HEK293 (cell line): ENCODE results near the gene RIPK1.
"Not testable (repeated sequence)": the region's sequence is repeated elsewhere in the genome, so short reads cannot be mapped to it uniquely, and the experiment has no call there.

Source experiments
- CTCF ChIA-PET: fragments of 350-600 bp; formaldehyde crosslinking; extraction: SDS; loops from one replicate; lab custom pipeline; 2021; ENCODE audit warnings: antibody characterized with exemption; lab: Yijun Ruan, JAX
- POLR2A ChIA-PET: fragments of 300-600 bp; formaldehyde crosslinking; extraction: SDS; loops from one replicate; lab custom pipeline; 2020; ENCODE audit warnings: antibody characterized with exemption, inconsistent platforms; lab: Yijun Ruan, JAX
- H3K27ac ChIP-seq: fragments of 200-500 bp; sonication (Bioruptor generic); 2 replicates; pipeline ENCODE4 v1.5.1; 2014; ENCODE audit warnings: low read depth, low read length, control low read depth, inconsistent platforms; ENCODE audit errors: extremely low read depth
- H3K36me3 ChIP-seq, 2 experiments: fragments of 200-500 bp in 1 of 2; sonication (Bioruptor generic) in 1 of 2; 1 replicate in 1 of 2; 2 replicates in 1 of 2; pipeline ENCODE4 v1.5.1; 2014 to 2017; ENCODE audit warnings: inconsistent platforms in 2 of 2, low read length in 2 of 2; ENCODE audit not compliant: control insufficient read depth in 2 of 2, insufficient read depth in 1 of 2
- H3K4me1 ChIP-seq: fragments of 200-500 bp; sonication (Bioruptor generic); 2 replicates; pipeline ENCODE4 v1.5.1; 2014; ENCODE audit warnings: mild to moderate bottlenecking, low read length, inconsistent platforms; ENCODE audit not compliant: control insufficient read depth, insufficient read depth
- H3K4me3 ChIP-seq: 2 replicates; pipeline ENCODE4 v1.5.1; 2011; ENCODE audit warnings: low read depth, mild to moderate bottlenecking, control low read depth, low read length, moderate library complexity
- H3K9me3 ChIP-seq: fragments of 200-500 bp; sonication (Bioruptor generic); 2 replicates; pipeline ENCODE4 v1.5.1; 2014; ENCODE audit warnings: low read depth, low read length, inconsistent platforms; ENCODE audit not compliant: control insufficient read depth, insufficient read depth
- MYNN ChIP-seq: fragments of 450-650 bp; formaldehyde crosslinking; IDR thresholded peaks from 2 replicates; pipeline ENCODE4 v1.5.1; 2016; ENCODE audit warnings: missing biosample characterization, missing genetic modification characterization, borderline replicate concordance
- SP7 ChIP-seq: fragments of 450-650 bp; formaldehyde crosslinking; IDR thresholded peaks from 2 replicates; pipeline ENCODE4 v1.5.1; 2016; ENCODE audit warnings: missing biosample characterization, missing genetic modification characterization
- ZNF133 ChIP-seq: fragments of 450-650 bp; formaldehyde crosslinking; IDR thresholded peaks from 2 replicates; pipeline ENCODE4 v1.5.1; 2016; ENCODE audit warnings: missing biosample characterization, missing genetic modification characterization
- ZNF157 ChIP-seq: fragments of 450-650 bp; formaldehyde crosslinking; IDR thresholded peaks from 2 replicates; pipeline ENCODE4 v1.5.1; 2016; ENCODE audit warnings: missing biosample characterization, missing genetic modification characterization
- ZNF239 ChIP-seq: fragments of 450-650 bp; formaldehyde crosslinking; IDR thresholded peaks from 2 replicates; pipeline ENCODE4 v1.5.1; 2016; ENCODE audit warnings: missing biosample characterization, missing genetic modification characterization
- ZNF302 ChIP-seq: fragments of 450-650 bp; formaldehyde crosslinking; IDR thresholded peaks from 2 replicates; pipeline ENCODE4 v1.5.1; 2016; ENCODE audit warnings: missing biosample characterization, missing genetic modification characterization, low read depth
- ZNF394 ChIP-seq: fragments of 450-650 bp; formaldehyde crosslinking; IDR thresholded peaks from 2 replicates; pipeline ENCODE4 v1.5.1; 2016; ENCODE audit warnings: missing biosample characterization, missing genetic modification characterization, mild to moderate bottlenecking, moderate library complexity, borderline replicate concordance
- ZNF558 ChIP-seq: fragments of 450-650 bp; formaldehyde crosslinking; IDR thresholded peaks from 2 replicates; pipeline ENCODE4 v1.5.1; 2016; ENCODE audit warnings: missing biosample characterization, missing genetic modification characterization
- ZNF777 ChIP-seq: fragments of 450-650 bp; formaldehyde crosslinking; IDR thresholded peaks from 2 replicates; pipeline ENCODE4 v1.5.1; 2017; ENCODE audit warnings: missing biosample characterization, missing genetic modification characterization, borderline replicate concordance
- TF ChIP-seq, protein P1 (sequence below): fragments of 450-650 bp; formaldehyde crosslinking; IDR thresholded peaks from 2 replicates; pipeline ENCODE4 v1.5.1; 2016; ENCODE audit warnings: missing biosample characterization, missing genetic modification characterization
- TF ChIP-seq, protein P2 (sequence below): fragments of 450-650 bp; formaldehyde crosslinking; IDR thresholded peaks from 2 replicates; pipeline ENCODE4 v1.5.1; 2016; ENCODE audit warnings: missing biosample characterization, missing genetic modification characterization
- TF ChIP-seq, protein P3 (sequence below): sonication (generic); formaldehyde crosslinking; IDR thresholded peaks from 2 replicates; pipeline ENCODE4 v1.8.1; 2022; ENCODE audit warnings: mild to moderate bottlenecking, moderate library complexity, missing genetic modification reagents
- TF ChIP-seq, protein P4 (sequence below): fragments of 450-650 bp; formaldehyde crosslinking; IDR thresholded peaks from 2 replicates; pipeline ENCODE4 v1.5.1; 2016; ENCODE audit warnings: missing biosample characterization, missing genetic modification characterization
- TF ChIP-seq, protein P5 (sequence below): fragments of 450-650 bp; formaldehyde crosslinking; optimal IDR thresholded peaks from 2 replicates; pipeline ENCODE3; 2016; ENCODE audit warnings: missing biosample characterization, mild to moderate bottlenecking, missing genetic modification characterization

RIPK1 gene

DNA sequence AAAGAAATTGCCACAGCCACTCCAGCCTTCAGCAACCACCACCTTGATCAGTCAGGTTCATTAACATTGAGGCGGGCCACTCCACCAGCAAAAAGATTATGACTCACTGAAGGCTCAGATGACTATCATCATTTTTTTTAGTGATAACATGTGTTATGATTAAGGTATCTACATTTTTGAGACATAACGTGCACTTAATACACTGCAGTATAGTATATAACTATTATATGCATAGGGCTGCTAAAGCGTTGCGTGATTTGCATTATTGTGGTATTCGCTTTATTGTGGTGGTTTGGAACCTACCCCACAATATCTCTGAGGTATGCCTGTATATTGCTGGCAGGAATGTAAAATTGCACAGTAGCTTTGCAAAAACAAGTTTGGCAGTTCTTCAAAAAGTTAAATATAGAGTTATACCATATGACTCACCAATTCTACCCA is 6.8 kb upstream of the RIPK1 start:
- no peak overlapping the region for H3K27ac ChIP-seq
- H3K4me1 ChIP-seq = no peaks in the 10 kb centered on the region
- H3K9me3 ChIP-seq = no peaks in the 10 kb centered on the region
- H3K36me3 ChIP-seq = no peaks in the 10 kb centered on the region
- POLR2A ChIA-PET = interaction anchor here (0.6 kb wide), 1 partner anchor 1453 kb away, joined by 3 read pairs; no protein-coding TSS in a partner anchor
- TF ChIP-seq ZNF777 (tag by site-specific recombination) (no peak), SP7 (tag by site-specific recombination) (peak; percentile 48)
- H3K4me3 ChIP-seq = no peak overlapping the region
- CTCF ChIA-PET = interaction anchor here (0.6 to 1.3 kb wide), 7 partner anchors 20 to 270 kb away, joined by 3 to 5 read pairs (median 3); partner anchors contain the start of gene NQO2

DNA sequence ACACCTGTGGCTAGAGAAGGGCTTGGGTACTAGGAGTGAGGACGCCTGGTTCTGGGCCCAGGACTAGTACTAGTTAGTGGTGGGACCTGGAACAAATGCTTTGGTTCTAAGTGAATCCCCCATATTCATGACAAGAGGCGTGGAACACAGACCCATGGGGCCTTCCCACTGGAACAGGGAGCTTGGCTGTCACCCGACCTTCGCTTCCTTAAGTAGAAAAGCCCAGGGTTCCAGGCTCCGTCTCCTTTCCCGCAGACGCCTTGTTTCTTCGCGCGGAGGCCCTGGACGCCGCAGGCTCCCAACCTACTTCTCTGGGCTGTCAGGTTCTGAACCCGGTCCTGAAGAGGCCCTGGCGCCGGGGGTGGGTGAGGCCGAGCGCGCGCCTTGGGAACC is 5.0 kb upstream of the RIPK1 start:
- H3K9me3 ChIP-seq, H3K4me1 ChIP-seq, CTCF ChIA-PET, H3K36me3 ChIP-seq, H3K27ac ChIP-seq: not testable (repeated sequence)
- POLR2A ChIA-PET = interaction anchor here (0.5 to 1.3 kb wide), 7 partner anchors 10 to 294 kb away, joined by 3 to 12 read pairs (median 3); no protein-coding TSS in a partner anchor
- peak overlapping the region; percentile 59; the same call in 1 of the 2 replicates for H3K4me3 ChIP-seq

DNA sequence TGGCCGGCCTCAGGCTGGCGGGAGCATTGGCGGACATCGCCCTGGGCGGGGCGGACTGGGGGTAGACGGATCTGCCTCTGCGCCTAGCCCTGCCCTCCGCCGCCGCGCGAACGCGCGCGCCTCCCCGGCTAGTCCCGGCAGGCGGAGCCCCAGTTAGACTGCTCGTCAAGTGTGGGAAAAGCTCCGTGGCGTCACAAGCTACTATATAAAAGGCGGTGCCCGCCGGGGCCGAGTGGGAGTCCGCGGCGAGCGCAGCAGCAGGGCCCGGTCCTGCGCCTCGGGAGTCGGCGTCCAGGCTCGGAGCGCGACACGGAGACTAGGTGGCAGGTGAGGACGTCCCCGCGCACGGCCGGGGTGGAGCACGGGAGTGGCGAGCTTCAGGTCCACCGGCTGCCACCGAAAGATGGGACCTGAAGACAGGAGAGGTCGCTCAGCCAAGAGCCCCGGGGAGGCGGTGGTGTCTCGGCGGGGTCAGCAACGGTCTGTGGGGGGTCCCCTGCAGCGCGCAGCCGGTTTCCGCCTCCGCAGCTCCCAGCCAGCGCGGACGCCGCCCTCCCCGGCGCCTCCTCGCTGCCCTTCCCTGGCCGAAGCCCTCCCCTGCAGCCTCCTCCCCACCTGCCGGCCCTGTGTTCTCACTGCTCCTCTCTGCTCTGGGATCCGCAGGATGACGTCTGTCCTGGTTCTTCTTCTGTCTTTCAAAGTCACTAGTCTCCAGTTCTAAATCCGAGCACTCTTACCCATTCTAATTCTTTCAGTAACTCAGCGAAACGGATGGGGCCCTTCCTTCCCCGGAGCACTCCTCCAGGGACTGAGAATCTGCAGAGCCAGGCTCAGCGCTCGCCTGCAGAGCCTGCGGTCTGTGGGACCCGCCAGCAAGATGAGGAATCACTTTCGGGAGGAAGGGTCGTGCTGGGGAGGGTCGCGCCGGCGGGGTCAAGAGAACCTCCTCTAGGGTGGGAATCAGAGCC is 4.3 kb upstream of the RIPK1 start:
- H3K9me3 ChIP-seq = no peaks in the 10 kb centered on the region
- TF ChIP-seq, protein P1, sequence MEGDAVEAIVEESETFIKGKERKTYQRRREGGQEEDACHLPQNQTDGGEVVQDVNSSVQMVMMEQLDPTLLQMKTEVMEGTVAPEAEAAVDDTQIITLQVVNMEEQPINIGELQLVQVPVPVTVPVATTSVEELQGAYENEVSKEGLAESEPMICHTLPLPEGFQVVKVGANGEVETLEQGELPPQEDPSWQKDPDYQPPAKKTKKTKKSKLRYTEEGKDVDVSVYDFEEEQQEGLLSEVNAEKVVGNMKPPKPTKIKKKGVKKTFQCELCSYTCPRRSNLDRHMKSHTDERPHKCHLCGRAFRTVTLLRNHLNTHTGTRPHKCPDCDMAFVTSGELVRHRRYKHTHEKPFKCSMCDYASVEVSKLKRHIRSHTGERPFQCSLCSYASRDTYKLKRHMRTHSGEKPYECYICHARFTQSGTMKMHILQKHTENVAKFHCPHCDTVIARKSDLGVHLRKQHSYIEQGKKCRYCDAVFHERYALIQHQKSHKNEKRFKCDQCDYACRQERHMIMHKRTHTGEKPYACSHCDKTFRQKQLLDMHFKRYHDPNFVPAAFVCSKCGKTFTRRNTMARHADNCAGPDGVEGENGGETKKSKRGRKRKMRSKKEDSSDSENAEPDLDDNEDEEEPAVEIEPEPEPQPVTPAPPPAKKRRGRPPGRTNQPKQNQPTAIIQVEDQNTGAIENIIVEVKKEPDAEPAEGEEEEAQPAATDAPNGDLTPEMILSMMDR (tag by site-specific recombination) = no peak
- TF ChIP-seq ZNF157 (tag by site-specific recombination) = no peak
- TF ChIP-seq, protein P2, sequence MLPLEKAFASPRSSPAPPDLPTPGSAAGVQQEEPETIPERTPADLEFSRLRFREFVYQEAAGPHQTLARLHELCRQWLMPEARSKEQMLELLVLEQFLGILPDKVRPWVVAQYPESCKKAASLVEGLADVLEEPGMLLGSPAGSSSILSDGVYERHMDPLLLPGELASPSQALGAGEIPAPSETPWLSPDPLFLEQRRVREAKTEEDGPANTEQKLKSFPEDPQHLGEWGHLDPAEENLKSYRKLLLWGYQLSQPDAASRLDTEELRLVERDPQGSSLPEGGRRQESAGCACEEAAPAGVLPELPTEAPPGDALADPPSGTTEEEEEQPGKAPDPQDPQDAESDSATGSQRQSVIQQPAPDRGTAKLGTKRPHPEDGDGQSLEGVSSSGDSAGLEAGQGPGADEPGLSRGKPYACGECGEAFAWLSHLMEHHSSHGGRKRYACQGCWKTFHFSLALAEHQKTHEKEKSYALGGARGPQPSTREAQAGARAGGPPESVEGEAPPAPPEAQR (tag by site-specific recombination) = no peak
- TF ChIP-seq ZNF394 (tag by site-specific recombination) = no peak
- no peak for TF ChIP-seq ZNF302 (tag by site-specific recombination)
- TF ChIP-seq ZNF558 (tag by site-specific recombination) = no peak
- TF ChIP-seq, protein P3, sequence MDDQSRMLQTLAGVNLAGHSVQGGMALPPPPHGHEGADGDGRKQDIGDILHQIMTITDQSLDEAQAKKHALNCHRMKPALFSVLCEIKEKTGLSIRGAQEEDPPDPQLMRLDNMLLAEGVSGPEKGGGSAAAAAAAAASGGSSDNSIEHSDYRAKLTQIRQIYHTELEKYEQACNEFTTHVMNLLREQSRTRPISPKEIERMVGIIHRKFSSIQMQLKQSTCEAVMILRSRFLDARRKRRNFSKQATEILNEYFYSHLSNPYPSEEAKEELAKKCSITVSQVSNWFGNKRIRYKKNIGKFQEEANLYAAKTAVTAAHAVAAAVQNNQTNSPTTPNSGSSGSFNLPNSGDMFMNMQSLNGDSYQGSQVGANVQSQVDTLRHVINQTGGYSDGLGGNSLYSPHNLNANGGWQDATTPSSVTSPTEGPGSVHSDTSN (CRISPR knock-in tag) = peak; percentile 57; the same call in 1 of the 2 replicates
- TF ChIP-seq, all 188 proteins: peak for 1
- Histone ChIP-seq H3K36me3 (no peaks in the 10 kb centered on the region; a peak in 1 of 3 replicates), H3K4me1 (no peaks in the 10 kb centered on the region), H3K4me3 (peak overlapping the region; percentile 59), H3K27ac (peak overlapping the region; percentile 45; the same call in 1 of the 2 replicates)
- CTCF ChIA-PET = no interaction called here
- POLR2A ChIA-PET = interaction anchor here (0.5 to 1.3 kb wide), 7 partner anchors 9 to 295 kb away, joined by 3 to 12 read pairs (median 3); no protein-coding TSS in a partner anchor

DNA sequence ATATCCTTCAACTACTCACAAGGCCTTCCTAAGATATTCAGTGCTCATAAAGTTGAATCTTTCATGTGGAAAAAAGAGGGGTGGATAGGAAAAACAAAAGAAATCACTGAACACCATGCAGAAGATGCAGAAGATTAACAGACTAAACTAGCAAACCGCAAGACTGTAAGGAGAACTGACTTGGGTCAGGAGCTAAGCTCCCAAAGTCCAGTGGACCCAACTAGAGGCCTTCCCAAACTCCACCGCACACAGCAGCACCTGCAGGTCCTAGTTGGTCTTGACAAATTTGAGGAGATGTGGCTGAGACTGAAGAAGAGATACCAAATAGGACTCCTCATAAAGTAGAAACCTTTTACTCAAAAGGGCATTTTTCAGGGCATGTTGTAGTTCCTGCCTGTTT is 3.3 kb downstream of the RIPK1 start:
- Histone ChIP-seq H3K36me3 (peaks cover 0 to 14% of the 10 kb centered on the region in 2 experiments; a peak in 2 of 3 replicates), H3K4me1 (peaks cover 11% of the 10 kb centered on the region; the same call in 1 of the 2 replicates), H3K27ac (no peak overlapping the region), H3K9me3 (no peaks in the 10 kb centered on the region), H3K4me3 (no peak overlapping the region)
- ChIA-PET POLR2A (interaction anchor here (0.6 kb wide), 1 partner anchor 25 kb away, joined by 3 read pairs; no protein-coding TSS in a partner anchor), CTCF (interaction anchor here (1.0 kb wide), 1 partner anchor 26 kb away, joined by 3 read pairs; no protein-coding TSS in a partner anchor)
- TF ChIP-seq MYNN (tag by site-specific recombination) = no peak
- TF ChIP-seq SP7 (tag by site-specific recombination) = no peak
- TF ChIP-seq, protein P4, sequence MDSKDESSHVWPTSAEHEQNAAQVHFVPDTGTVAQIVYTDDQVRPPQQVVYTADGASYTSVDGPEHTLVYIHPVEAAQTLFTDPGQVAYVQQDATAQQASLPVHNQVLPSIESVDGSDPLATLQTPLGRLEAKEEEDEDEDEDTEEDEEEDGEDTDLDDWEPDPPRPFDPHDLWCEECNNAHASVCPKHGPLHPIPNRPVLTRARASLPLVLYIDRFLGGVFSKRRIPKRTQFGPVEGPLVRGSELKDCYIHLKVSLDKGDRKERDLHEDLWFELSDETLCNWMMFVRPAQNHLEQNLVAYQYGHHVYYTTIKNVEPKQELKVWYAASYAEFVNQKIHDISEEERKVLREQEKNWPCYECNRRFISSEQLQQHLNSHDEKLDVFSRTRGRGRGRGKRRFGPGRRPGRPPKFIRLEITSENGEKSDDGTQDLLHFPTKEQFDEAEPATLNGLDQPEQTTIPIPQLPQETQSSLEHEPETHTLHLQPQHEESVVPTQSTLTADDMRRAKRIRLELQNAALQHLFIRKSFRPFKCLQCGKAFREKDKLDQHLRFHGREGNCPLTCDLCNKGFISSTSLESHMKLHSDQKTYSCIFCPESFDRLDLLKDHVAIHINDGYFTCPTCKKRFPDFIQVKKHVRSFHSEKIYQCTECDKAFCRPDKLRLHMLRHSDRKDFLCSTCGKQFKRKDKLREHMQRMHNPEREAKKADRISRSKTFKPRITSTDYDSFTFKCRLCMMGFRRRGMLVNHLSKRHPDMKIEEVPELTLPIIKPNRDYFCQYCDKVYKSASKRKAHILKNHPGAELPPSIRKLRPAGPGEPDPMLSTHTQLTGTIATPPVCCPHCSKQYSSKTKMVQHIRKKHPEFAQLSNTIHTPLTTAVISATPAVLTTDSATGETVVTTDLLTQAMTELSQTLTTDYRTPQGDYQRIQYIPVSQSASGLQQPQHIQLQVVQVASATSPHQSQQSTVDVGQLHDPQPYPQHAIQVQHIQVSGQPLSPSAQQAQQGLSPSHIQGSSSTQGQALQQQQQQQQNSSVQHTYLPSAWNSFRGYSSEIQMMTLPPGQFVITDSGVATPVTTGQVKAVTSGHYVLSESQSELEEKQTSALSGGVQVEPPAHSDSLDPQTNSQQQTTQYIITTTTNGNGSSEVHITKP (tag by site-specific recombination) = peak; percentile 51; the same call in 1 of the 2 replicates
- TF ChIP-seq ZNF133 = no peak
- no peak for TF ChIP-seq ZNF239
- TF ChIP-seq, protein P5, sequence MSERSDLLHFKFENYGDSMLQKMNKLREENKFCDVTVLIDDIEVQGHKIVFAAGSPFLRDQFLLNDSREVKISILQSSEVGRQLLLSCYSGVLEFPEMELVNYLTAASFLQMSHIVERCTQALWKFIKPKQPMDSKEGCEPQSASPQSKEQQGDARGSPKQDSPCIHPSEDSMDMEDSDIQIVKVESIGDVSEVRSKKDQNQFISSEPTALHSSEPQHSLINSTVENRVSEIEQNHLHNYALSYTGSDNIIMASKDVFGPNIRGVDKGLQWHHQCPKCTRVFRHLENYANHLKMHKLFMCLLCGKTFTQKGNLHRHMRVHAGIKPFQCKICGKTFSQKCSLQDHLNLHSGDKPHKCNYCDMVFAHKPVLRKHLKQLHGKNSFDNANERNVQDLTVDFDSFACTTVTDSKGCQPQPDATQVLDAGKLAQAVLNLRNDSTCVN (tag by site-specific recombination) = no peak
